ENCODE measurements around the gene C20orf204. TPM values are rescaled to one million over a fixed set of nuclear protein-coding genes. Genes with fewer than 3 reads are reported as not detected.
"Not testable (repeated sequence)": the region's sequence is repeated elsewhere in the genome, so short reads cannot be mapped to it uniquely, and the experiment has no call there.

Gene C20orf204
- total RNA-seq, 1 donor from 2014 or later, result 0.52 TPM

- peaks cover 18 to 36% (median 32%) of the 10 kb centered on the region in 3 donors for H3K4me1 ChIP-seq (ENCODE audit: control insufficient read depth in 3 of 3, insufficient read depth in 3 of 3, low read length in 3 of 3)
- no peak overlapping the region for H3K9ac ChIP-seq (ENCODE audit: low read depth in 1 of 3, low read length in 3 of 3)
- H3K4me3 ChIP-seq (ENCODE audit: low read length in 3 of 3), result no peak overlapping the region
- no peak overlapping the region for H3K27ac ChIP-seq (ENCODE audit: low read depth, low read length)
- peaks cover 31 to 39% (median 36%) of the 10 kb centered on the region in 3 donors for H3K27me3 ChIP-seq (ENCODE audit: control insufficient read depth in 3 of 3, insufficient read depth in 3 of 3, low read length in 3 of 3)
- H3K9me3 ChIP-seq (ENCODE audit: control insufficient read depth in 3 of 3, low read length in 3 of 3), result no peaks in the 10 kb centered on the region
- no peaks in the 10 kb centered on the region for H3K36me3 ChIP-seq (ENCODE audit: control insufficient read depth in 3 of 3, insufficient read depth in 3 of 3, low read length in 3 of 3)
Measured at GRCh38 chr20:64081624-64081964, 45.6 kb downstream of the C20orf204 start.

- Histone ChIP-seq H3K9ac (ENCODE audit: low read depth in 1 of 3, low read length in 3 of 3) (no peak overlapping the region), H3K4me1 (ENCODE audit: control insufficient read depth in 3 of 3, insufficient read depth in 3 of 3, low read length in 3 of 3) (peaks cover 18 to 36% (median 32%) of the 10 kb centered on the region in 3 donors), H3K9me3 (ENCODE audit: control insufficient read depth in 3 of 3, low read length in 3 of 3) (no peaks in the 10 kb centered on the region), H3K36me3 (ENCODE audit: control insufficient read depth in 3 of 3, insufficient read depth in 3 of 3, low read length in 3 of 3) (no peaks in the 10 kb centered on the region), H3K27me3 (ENCODE audit: control insufficient read depth in 3 of 3, insufficient read depth in 3 of 3, low read length in 3 of 3) (peaks cover 31 to 42% (median 36%) of the 10 kb centered on the region in 3 donors), H3K4me3 (ENCODE audit: low read length in 3 of 3) (no peak overlapping the region), H3K27ac (ENCODE audit: low read depth, low read length) (no peak overlapping the region)
Measured at GRCh38 chr20:64082126-64082731, 46.2 kb downstream of the C20orf204 start.

GRCh38 chr20:64082820-64083377 lies 46.9 kb downstream of the C20orf204 start:
- Histone ChIP-seq H3K9me3 (ENCODE audit: control insufficient read depth in 3 of 3, low read length in 3 of 3) (peaks cover 0 to 4% (median 0%) of the 10 kb centered on the region in 3 donors), H3K9ac (ENCODE audit: low read depth in 1 of 3, low read length in 3 of 3) (no peak overlapping the region), H3K4me1 (ENCODE audit: control insufficient read depth in 3 of 3, insufficient read depth in 3 of 3, low read length in 3 of 3) (peaks cover 18 to 31% (median 30%) of the 10 kb centered on the region in 3 donors), H3K27me3 (ENCODE audit: control insufficient read depth in 3 of 3, insufficient read depth in 3 of 3, low read length in 3 of 3) (peaks cover 35 to 46% (median 40%) of the 10 kb centered on the region in 3 donors), H3K4me3 (ENCODE audit: low read length in 3 of 3) (peak overlapping the region in 2 of 3 donors; percentile 49), H3K36me3 (ENCODE audit: control insufficient read depth in 3 of 3, insufficient read depth in 3 of 3, low read length in 3 of 3) (no peaks in the 10 kb centered on the region), H3K27ac (ENCODE audit: low read depth, low read length) (no peak overlapping the region)

GRCh38 chr20:64083378-64083803 lies 47.4 kb downstream of the C20orf204 start:
- peaks cover 16 to 26% (median 26%) of the 10 kb centered on the region in 3 donors for H3K4me1 ChIP-seq (ENCODE audit: control insufficient read depth in 3 of 3, insufficient read depth in 3 of 3, low read length in 3 of 3)
- peaks cover 0 to 4% (median 0%) of the 10 kb centered on the region in 3 donors for H3K9me3 ChIP-seq (ENCODE audit: control insufficient read depth in 3 of 3, low read length in 3 of 3)
- peak overlapping the region in 2 of 3 donors; percentile 49 to 61 for H3K4me3 ChIP-seq (ENCODE audit: low read length in 3 of 3)
- H3K27ac ChIP-seq (ENCODE audit: low read depth, low read length), result no peak overlapping the region
- peaks cover 40 to 51% (median 40%) of the 10 kb centered on the region in 3 donors for H3K27me3 ChIP-seq (ENCODE audit: control insufficient read depth in 3 of 3, insufficient read depth in 3 of 3, low read length in 3 of 3)
- peak overlapping the region in 1 of 3 donors; percentile 45 for H3K9ac ChIP-seq (ENCODE audit: low read depth in 1 of 3, low read length in 3 of 3)
- H3K36me3 ChIP-seq (ENCODE audit: control insufficient read depth in 3 of 3, insufficient read depth in 3 of 3, low read length in 3 of 3), result no peaks in the 10 kb centered on the region

GRCh38 chr20:64083804-64084684 lies 48.1 kb downstream of the C20orf204 start, which contains the start of gene LKAAEAR1:
LKAAEAR1 (minus strand) TSS chr20:64084398; CDS start chr20:64084219, 179 bp downstream.
- Histone ChIP-seq H3K36me3 (ENCODE audit: control insufficient read depth in 3 of 3, insufficient read depth in 3 of 3, low read length in 3 of 3) (no peaks in the 10 kb centered on the region), H3K27me3 (ENCODE audit: control insufficient read depth in 3 of 3, insufficient read depth in 3 of 3, low read length in 3 of 3) (peaks cover 38 to 51% (median 44%) of the 10 kb centered on the region in 3 donors), H3K27ac (ENCODE audit: low read depth, low read length) (no peak within 1 kb of the TSS), H3K4me3 (ENCODE audit: low read length in 3 of 3) (peak within 1 kb of the TSS in 2 of 3 donors; percentile 49 to 61), H3K4me1 (ENCODE audit: control insufficient read depth in 3 of 3, insufficient read depth in 3 of 3, low read length in 3 of 3) (peaks cover 9 to 20% (median 19%) of the 10 kb centered on the region in 3 donors), H3K9me3 (ENCODE audit: control insufficient read depth in 3 of 3, low read length in 3 of 3) (peaks cover 0 to 4% (median 0%) of the 10 kb centered on the region in 3 donors), H3K9ac (ENCODE audit: low read depth in 1 of 3, low read length in 3 of 3) (peak within 1 kb of the TSS in 1 of 3 donors; percentile 45)

- Histone ChIP-seq H3K4me3 (ENCODE audit: low read length in 3 of 3) (no peak overlapping the region), H3K4me1 (ENCODE audit: control insufficient read depth in 3 of 3, insufficient read depth in 3 of 3, low read length in 3 of 3) (peaks cover 7 to 18% (median 15%) of the 10 kb centered on the region in 3 donors), H3K9me3 (ENCODE audit: control insufficient read depth in 3 of 3, low read length in 3 of 3) (peaks cover 0 to 4% (median 0%) of the 10 kb centered on the region in 3 donors), H3K36me3 (ENCODE audit: control insufficient read depth in 3 of 3, insufficient read depth in 3 of 3, low read length in 3 of 3) (no peaks in the 10 kb centered on the region), H3K9ac (ENCODE audit: low read depth in 1 of 3, low read length in 3 of 3) (no peak overlapping the region), H3K27me3 (ENCODE audit: control insufficient read depth in 3 of 3, insufficient read depth in 3 of 3, low read length in 3 of 3) (peaks cover 38 to 56% (median 45%) of the 10 kb centered on the region in 3 donors), H3K27ac (ENCODE audit: low read depth, low read length) (no peak overlapping the region)
Measured at GRCh38 chr20:64084685-64085152, 48.7 kb downstream of the C20orf204 start.

DNA sequence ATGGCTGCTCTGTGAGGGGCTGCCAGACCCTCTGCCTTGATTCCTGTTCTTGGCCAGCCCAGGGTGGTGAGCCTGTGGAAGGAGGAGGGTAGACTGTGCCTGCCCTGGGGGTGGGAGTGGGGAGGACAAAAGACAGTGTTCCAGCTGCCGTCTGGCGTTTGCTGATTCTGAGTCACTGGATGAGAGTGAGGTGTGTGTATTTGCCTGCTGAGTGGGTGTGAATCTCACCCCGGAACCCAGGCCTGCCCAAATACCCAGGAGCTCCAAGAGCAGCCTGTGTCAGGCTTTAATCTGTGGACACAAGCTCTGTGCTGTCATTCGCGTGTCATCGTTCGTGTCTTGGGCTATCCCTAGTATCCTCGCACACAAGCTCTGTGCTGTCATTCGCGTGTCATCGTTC lies 50.8 kb downstream of the C20orf204 start:
- H3K9me3 ChIP-seq (ENCODE audit: control insufficient read depth in 3 of 3, low read length in 3 of 3), result peaks cover 0 to 4% (median 0%) of the 10 kb centered on the region in 3 donors
- H3K36me3 ChIP-seq (ENCODE audit: control insufficient read depth in 3 of 3, insufficient read depth in 3 of 3, low read length in 3 of 3), result no peaks in the 10 kb centered on the region
- H3K4me3 ChIP-seq (ENCODE audit: low read length in 3 of 3), result no peak overlapping the region
- H3K4me1 ChIP-seq (ENCODE audit: control insufficient read depth in 3 of 3, insufficient read depth in 3 of 3, low read length in 3 of 3), result peaks cover 7 to 13% (median 13%) of the 10 kb centered on the region in 3 donors
- H3K27me3 ChIP-seq (ENCODE audit: control insufficient read depth in 3 of 3, insufficient read depth in 3 of 3, low read length in 3 of 3), result peaks cover 41 to 63% (median 52%) of the 10 kb centered on the region in 3 donors
- H3K9ac ChIP-seq (ENCODE audit: low read depth in 1 of 3, low read length in 3 of 3), result no peak overlapping the region
- H3K27ac ChIP-seq (ENCODE audit: low read depth, low read length), result no peak overlapping the region

DNA sequence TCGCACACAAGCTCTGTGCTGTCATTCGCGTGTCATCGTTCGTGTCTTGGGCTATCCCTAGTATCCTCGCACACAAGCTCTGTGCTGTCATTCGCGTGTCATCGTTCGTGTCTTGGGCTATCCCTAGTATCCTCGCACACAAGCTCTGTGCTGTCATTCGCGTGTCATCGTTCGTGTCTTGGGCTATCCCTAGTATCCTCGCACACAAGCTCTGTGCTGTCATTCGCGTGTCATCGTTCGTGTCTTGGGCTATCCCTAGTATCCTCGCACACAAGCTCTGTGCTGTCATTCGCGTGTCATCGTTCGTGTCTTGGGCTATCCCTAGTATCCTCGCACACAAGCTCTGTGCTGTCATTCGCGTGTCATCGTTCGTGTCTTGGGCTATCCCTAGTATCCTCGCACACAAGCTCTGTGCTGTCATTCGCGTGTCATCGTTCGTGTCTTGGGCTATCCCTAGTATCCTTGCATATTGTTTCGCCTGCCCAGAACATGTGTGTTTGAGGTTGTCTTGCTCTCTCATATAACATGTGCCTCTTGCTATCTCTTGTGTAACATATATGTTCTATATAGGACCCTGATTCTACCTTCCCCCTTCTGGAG lies 51.3 kb downstream of the C20orf204 start:
- H3K27me3 ChIP-seq (ENCODE audit: control insufficient read depth in 3 of 3, insufficient read depth in 3 of 3, low read length in 3 of 3), result peaks cover 40 to 65% (median 52%) of the 10 kb centered on the region in 3 donors
- H3K27ac ChIP-seq (ENCODE audit: low read depth, low read length); H3K9me3 ChIP-seq (ENCODE audit: control insufficient read depth in 3 of 3, low read length in 3 of 3); H3K4me3 ChIP-seq (ENCODE audit: low read length in 3 of 3); H3K9ac ChIP-seq (ENCODE audit: low read depth in 1 of 3, low read length in 3 of 3); H3K36me3 ChIP-seq (ENCODE audit: control insufficient read depth in 3 of 3, insufficient read depth in 3 of 3, low read length in 3 of 3): not testable (repeated sequence)
- H3K4me1 ChIP-seq (ENCODE audit: control insufficient read depth in 3 of 3, insufficient read depth in 3 of 3, low read length in 3 of 3), result peaks cover 7 to 13% (median 13%) of the 10 kb centered on the region in 3 donors

DNA sequence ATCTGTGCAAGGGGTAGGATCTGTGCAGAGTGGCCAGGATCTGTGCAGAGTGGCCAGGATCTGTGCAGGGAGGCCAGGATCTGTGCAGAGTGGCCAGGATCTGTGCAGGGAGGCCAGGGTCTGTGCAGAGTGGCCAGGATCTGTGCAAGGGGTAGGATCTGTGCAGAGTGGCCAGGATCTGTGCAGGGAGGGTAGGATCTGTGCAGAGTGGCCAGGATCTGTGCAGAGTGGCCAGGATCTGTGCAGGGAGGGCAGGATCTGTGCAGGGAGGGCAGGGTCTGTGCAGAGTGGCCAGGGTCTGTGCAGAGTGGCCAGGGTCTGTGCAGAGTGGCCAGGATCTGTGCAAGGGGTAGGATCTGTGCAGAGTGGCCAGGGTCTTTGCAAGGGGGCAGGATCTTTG lies 52.6 kb downstream of the C20orf204 start:
- not testable (repeated sequence) for H3K4me3 ChIP-seq (ENCODE audit: low read length in 3 of 3); H3K36me3 ChIP-seq (ENCODE audit: control insufficient read depth in 3 of 3, insufficient read depth in 3 of 3, low read length in 3 of 3); H3K27ac ChIP-seq (ENCODE audit: low read depth, low read length); H3K4me1 ChIP-seq (ENCODE audit: control insufficient read depth in 3 of 3, insufficient read depth in 3 of 3, low read length in 3 of 3); H3K9ac ChIP-seq (ENCODE audit: low read depth in 1 of 3, low read length in 3 of 3); H3K9me3 ChIP-seq (ENCODE audit: control insufficient read depth in 3 of 3, low read length in 3 of 3)
- H3K27me3 ChIP-seq (ENCODE audit: control insufficient read depth in 3 of 3, insufficient read depth in 3 of 3, low read length in 3 of 3), result peaks cover 33 to 67% (median 46%) of the 10 kb centered on the region in 3 donors
